GM23338 (cell line): Measurements from ENCODE around the gene TTC27. TPM values are rescaled to one million over a fixed set of nuclear protein-coding genes. Genes with fewer than 3 reads are reported as not detected.
"Not testable (repeated sequence)": the region's sequence is repeated elsewhere in the genome, so short reads cannot be mapped to it uniquely, and the experiment has no call there.

Experiments used
- ATAC-seq: fragments of 200-7000 bp; cut with Tn5 transposase; 3 replicates; pipeline ENCODE4 v1.9.1; 2020
- DNase-seq: peaks from one replicate; pipeline ENCODE4 v3.0.0-alpha.2; 2015; ENCODE audit warnings: low spot score
- H2AFZ ChIP-seq: fragments of 200-600 bp; sonication (generic); 2 replicates; pipeline ENCODE4 v1.8.0; 2016; ENCODE audit warnings: antibody characterized with exemption, mild to moderate bottlenecking, moderate library complexity
- H3F3A ChIP-seq: fragments of 200-600 bp; sonication (generic); replicated peaks from 2 replicates; pipeline ENCODE4 v1.8.0; 2017; ENCODE audit warnings: antibody characterized with exemption, mixed run types, low read depth
- H3K27ac ChIP-seq: fragments of 200-600 bp; sonication (generic); 2 replicates; pipeline ENCODE4 v1.6.1; 2016; ENCODE audit warnings: low read depth
- H3K27me3 ChIP-seq: fragments of 200-600 bp; sonication (generic); 2 replicates; pipeline ENCODE4 v1.8.0; 2016; ENCODE audit warnings: mild to moderate bottlenecking, mixed run types, moderate library complexity; ENCODE audit not compliant: insufficient read depth
- H3K36me3 ChIP-seq: fragments of 200-600 bp; sonication (generic); 2 replicates; pipeline ENCODE4 v1.8.0; 2016; ENCODE audit warnings: mild to moderate bottlenecking; ENCODE audit not compliant: insufficient read depth
- H3K4me1 ChIP-seq: fragments of 200-600 bp; sonication (generic); 2 replicates; pipeline ENCODE4 v1.8.0; 2016; ENCODE audit warnings: mild to moderate bottlenecking, moderate library complexity; ENCODE audit not compliant: insufficient read depth
- H3K4me2 ChIP-seq: fragments of 200-600 bp; sonication (generic); 2 replicates; pipeline ENCODE4 v1.7.1; 2017; ENCODE audit warnings: mixed run types
- H3K4me3 ChIP-seq: fragments of 200-600 bp; sonication (generic); 2 replicates; pipeline ENCODE4 v1.6.1; 2016; ENCODE audit warnings: mixed run types
- H3K79me2 ChIP-seq: fragments of 200-600 bp; sonication (generic); replicated peaks from 2 replicates; pipeline ENCODE4 v1.8.0; 2017; ENCODE audit warnings: mild to moderate bottlenecking; ENCODE audit not compliant: insufficient read depth
- H3K9me2 ChIP-seq: fragments of 200-600 bp; sonication (generic); 2 replicates; pipeline ENCODE4 v1.8.0; 2017; ENCODE audit not compliant: insufficient read depth
- H4K20me1 ChIP-seq: fragments of 200-600 bp; sonication (generic); replicated peaks from 2 replicates; pipeline ENCODE4 v1.8.0; 2017; ENCODE audit warnings: mild to moderate bottlenecking; ENCODE audit not compliant: insufficient read depth
- H3K27ac Mint-ChIP-seq: 2 replicates; pipeline ENCODE4 v1.8.0; 2020; ENCODE audit warnings: inconsistent platforms, mild to moderate bottlenecking, moderate library complexity, mixed read lengths
- H3K27me3 Mint-ChIP-seq: 3 replicates; pipeline ENCODE4 v1.8.0; 2022; ENCODE audit warnings: low read depth, mild to moderate bottlenecking, moderate library complexity, mixed read lengths, inconsistent platforms; ENCODE audit not compliant: insufficient read depth, poor library complexity
- H3K36me3 Mint-ChIP-seq: 3 replicates; pipeline ENCODE4 v1.8.0; 2021; ENCODE audit warnings: low read depth, mild to moderate bottlenecking, inconsistent platforms, moderate library complexity, mixed read lengths
- H3K4me1 Mint-ChIP-seq: 3 replicates; pipeline ENCODE4 v1.8.0; 2020; ENCODE audit warnings: mild to moderate bottlenecking, inconsistent platforms, mixed read lengths
- H3K4me3 Mint-ChIP-seq: 3 replicates; pipeline ENCODE4 v1.8.0; 2021; ENCODE audit warnings: moderate library complexity, mild to moderate bottlenecking, inconsistent platforms, mixed read lengths
- H3K9me3 Mint-ChIP-seq: 3 replicates; pipeline ENCODE4 v1.8.0; 2020; ENCODE audit warnings: moderate library complexity, mild to moderate bottlenecking, inconsistent platforms, mixed read lengths
- JUNB ChIP-seq: IDR thresholded peaks from one replicate; pipeline ENCODE4 v1.6.1; 2016; ENCODE audit warnings: antibody characterized with exemption; ENCODE audit not compliant: unreplicated experiment
- NANOG ChIP-seq: IDR thresholded peaks from 2 replicates; pipeline ENCODE4 v1.6.1; 2016; ENCODE audit warnings: antibody characterized with exemption, borderline replicate concordance
- STAT1 ChIP-seq: IDR thresholded peaks from one replicate; pipeline ENCODE4 v1.6.1; 2016; ENCODE audit warnings: antibody characterized with exemption; ENCODE audit not compliant: unreplicated experiment
- ZNF114 ChIP-seq: fragments of 250-450 bp; sonication (Bioruptor Pico); IDR thresholded peaks from 2 replicates; pipeline ENCODE4 v1.5.0; 2020; ENCODE audit warnings: mild to moderate bottlenecking, moderate library complexity
- ZNF331 ChIP-seq: fragments of 250-450 bp; sonication (Bioruptor Pico); IDR thresholded peaks from 2 replicates; pipeline ENCODE4 v1.5.0; 2020; ENCODE audit warnings: low read depth, mild to moderate bottlenecking, moderate library complexity
- polyA plus RNA-seq: library from polyadenylated mRNA; unstranded; fragments of >200 nt; fragmentation: Nextera tagmentation; extraction: Ambion mirVana; gene quantifications from 2 replicates; pipeline ENCODE4 v1.2.1, GENCODE V29; 2016
- total RNA-seq: library from RNA; depleted of rRNA; stranded (reverse); fragments of >200 nt; shearing (Covaris generic); gene quantifications from 2 replicates; pipeline ENCODE4 v1.2.3, GENCODE V29; 2014
- TF ChIP-seq, protein P1 (sequence below): IDR thresholded peaks from 2 replicates; pipeline ENCODE4 v1.6.1; 2016; ENCODE audit warnings: antibody characterized with exemption
- TF ChIP-seq, protein P2 (sequence below): IDR thresholded peaks from one replicate; pipeline ENCODE4 v1.6.1; 2018; ENCODE audit warnings: antibody characterized with exemption; ENCODE audit not compliant: unreplicated experiment
- TF ChIP-seq, protein P3 (sequence below), 2 experiments: fragments of 200-600 bp in 1 of 2; sonication (generic) in 1 of 2; conservative IDR thresholded peaks; 2 replicates each; pipeline versions ENCODE4 v1.5.1 to v1.6.1; 2016 to 2017; ENCODE audit warnings: antibody characterized with exemption in 2 of 2, low read depth in 2 of 2, mild to moderate bottlenecking in 2 of 2, moderate library complexity in 1 of 2

Gene TTC27
- total and polyA plus RNA-seq, 2 experiments from 2014 or later: 11.8 to 41.3 TPM

DNA sequence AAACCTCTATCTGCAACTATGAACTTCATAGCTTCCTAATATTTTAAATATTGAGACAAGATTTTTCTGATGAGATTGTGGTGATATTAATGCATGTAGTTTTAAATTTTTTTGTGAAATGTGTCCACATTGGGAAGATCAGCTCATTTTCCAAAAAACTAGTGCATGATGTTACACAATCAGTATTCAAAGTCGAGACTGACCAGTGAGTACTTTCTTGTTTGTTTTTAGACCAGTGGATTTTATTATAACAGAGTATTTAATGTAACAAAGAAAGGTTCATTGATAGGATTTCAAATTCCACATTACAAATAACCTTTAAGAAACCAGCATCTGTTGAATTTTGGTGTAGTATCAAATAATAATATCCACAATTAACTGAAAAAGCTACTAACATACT lies 99.3 kb downstream of the TTC27 start:
- H3K27me3 Mint-ChIP-seq: peaks cover 4% of the 10 kb centered on the region
- H3K9me3 Mint-ChIP-seq: peaks cover 14% of the 10 kb centered on the region
- no peaks in the 10 kb centered on the region for H3K27me3 ChIP-seq
- H3K4me1 ChIP-seq: peaks cover 6% of the 10 kb centered on the region; the same call in 1 of the 2 replicates
- no peak overlapping the region for H3K4me2 ChIP-seq
- H3K27ac ChIP-seq: no peak overlapping the region
- H3K4me1 Mint-ChIP-seq: peaks cover 13% of the 10 kb centered on the region
- H3K79me2 ChIP-seq: no peaks in the 10 kb centered on the region
- H4K20me1 ChIP-seq: no peaks in the 10 kb centered on the region
- H3K36me3 ChIP-seq: no peaks in the 10 kb centered on the region
- no peak overlapping the region for H3K4me3 Mint-ChIP-seq
- ATAC-seq (no peak), DNase-seq (no peak)
- peaks cover 4% of the 10 kb centered on the region; the same call in 1 of the 2 replicates for H3K9me2 ChIP-seq
- peaks cover 27% of the 10 kb centered on the region for H3K36me3 Mint-ChIP-seq
- H2AFZ ChIP-seq: no peak overlapping the region
- H3F3A ChIP-seq: no peaks in the 10 kb centered on the region
- H3K27ac Mint-ChIP-seq: no peak overlapping the region
- TF ChIP-seq, protein P1, sequence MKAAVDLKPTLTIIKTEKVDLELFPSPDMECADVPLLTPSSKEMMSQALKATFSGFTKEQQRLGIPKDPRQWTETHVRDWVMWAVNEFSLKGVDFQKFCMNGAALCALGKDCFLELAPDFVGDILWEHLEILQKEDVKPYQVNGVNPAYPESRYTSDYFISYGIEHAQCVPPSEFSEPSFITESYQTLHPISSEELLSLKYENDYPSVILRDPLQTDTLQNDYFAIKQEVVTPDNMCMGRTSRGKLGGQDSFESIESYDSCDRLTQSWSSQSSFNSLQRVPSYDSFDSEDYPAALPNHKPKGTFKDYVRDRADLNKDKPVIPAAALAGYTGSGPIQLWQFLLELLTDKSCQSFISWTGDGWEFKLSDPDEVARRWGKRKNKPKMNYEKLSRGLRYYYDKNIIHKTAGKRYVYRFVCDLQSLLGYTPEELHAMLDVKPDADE: no peak
- no peak for TF ChIP-seq JUNB
- TF ChIP-seq, protein P2, sequence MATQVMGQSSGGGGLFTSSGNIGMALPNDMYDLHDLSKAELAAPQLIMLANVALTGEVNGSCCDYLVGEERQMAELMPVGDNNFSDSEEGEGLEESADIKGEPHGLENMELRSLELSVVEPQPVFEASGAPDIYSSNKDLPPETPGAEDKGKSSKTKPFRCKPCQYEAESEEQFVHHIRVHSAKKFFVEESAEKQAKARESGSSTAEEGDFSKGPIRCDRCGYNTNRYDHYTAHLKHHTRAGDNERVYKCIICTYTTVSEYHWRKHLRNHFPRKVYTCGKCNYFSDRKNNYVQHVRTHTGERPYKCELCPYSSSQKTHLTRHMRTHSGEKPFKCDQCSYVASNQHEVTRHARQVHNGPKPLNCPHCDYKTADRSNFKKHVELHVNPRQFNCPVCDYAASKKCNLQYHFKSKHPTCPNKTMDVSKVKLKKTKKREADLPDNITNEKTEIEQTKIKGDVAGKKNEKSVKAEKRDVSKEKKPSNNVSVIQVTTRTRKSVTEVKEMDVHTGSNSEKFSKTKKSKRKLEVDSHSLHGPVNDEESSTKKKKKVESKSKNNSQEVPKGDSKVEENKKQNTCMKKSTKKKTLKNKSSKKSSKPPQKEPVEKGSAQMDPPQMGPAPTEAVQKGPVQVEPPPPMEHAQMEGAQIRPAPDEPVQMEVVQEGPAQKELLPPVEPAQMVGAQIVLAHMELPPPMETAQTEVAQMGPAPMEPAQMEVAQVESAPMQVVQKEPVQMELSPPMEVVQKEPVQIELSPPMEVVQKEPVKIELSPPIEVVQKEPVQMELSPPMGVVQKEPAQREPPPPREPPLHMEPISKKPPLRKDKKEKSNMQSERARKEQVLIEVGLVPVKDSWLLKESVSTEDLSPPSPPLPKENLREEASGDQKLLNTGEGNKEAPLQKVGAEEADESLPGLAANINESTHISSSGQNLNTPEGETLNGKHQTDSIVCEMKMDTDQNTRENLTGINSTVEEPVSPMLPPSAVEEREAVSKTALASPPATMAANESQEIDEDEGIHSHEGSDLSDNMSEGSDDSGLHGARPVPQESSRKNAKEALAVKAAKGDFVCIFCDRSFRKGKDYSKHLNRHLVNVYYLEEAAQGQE: no peak
- TF ChIP-seq ZNF331 (CRISPR knock-in tag): no peak
- TF ChIP-seq, protein P3, sequence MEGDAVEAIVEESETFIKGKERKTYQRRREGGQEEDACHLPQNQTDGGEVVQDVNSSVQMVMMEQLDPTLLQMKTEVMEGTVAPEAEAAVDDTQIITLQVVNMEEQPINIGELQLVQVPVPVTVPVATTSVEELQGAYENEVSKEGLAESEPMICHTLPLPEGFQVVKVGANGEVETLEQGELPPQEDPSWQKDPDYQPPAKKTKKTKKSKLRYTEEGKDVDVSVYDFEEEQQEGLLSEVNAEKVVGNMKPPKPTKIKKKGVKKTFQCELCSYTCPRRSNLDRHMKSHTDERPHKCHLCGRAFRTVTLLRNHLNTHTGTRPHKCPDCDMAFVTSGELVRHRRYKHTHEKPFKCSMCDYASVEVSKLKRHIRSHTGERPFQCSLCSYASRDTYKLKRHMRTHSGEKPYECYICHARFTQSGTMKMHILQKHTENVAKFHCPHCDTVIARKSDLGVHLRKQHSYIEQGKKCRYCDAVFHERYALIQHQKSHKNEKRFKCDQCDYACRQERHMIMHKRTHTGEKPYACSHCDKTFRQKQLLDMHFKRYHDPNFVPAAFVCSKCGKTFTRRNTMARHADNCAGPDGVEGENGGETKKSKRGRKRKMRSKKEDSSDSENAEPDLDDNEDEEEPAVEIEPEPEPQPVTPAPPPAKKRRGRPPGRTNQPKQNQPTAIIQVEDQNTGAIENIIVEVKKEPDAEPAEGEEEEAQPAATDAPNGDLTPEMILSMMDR (conservative IDR thresholded peaks at IDR 0.05; ENCODE audit: low read depth in 2 of 2): no peak
- no peak for TF ChIP-seq ZNF114 (CRISPR knock-in tag)
- TF ChIP-seq STAT1: no peak
- no peak for TF ChIP-seq NANOG
- no peak overlapping the region for H3K4me3 ChIP-seq

DNA sequence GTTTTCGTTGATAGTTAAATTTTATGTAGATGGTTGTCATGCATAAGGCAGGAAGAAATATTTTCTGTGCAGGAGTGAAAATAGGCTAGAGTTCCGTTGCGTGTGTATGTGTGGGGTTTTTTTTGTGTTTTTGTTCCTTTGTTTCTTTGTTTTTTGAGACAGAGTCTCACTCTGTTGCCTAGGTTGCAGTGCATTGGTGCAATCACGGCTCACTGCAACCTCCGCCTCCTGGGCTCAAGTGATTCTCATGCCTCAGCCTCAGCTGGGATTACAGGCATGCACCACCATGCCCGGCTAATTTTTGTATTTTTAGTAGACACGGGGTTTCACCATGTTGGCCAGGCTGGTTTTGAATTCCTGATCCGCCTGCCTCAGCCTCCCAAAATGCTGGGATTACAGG lies 103.1 kb downstream of the TTC27 start:
- H3K36me3 ChIP-seq, H2AFZ ChIP-seq, H3K27ac ChIP-seq, H3K9me2 ChIP-seq, H3K4me3 Mint-ChIP-seq, H3F3A ChIP-seq, H3K4me3 ChIP-seq, H3K27me3 ChIP-seq, ATAC-seq, H3K79me2 ChIP-seq, H3K4me1 ChIP-seq, H4K20me1 ChIP-seq, DNase-seq, H3K27me3 Mint-ChIP-seq, H3K4me2 ChIP-seq: not testable (repeated sequence)
- Mint-ChIP-seq H3K9me3 (peaks cover 11% of the 10 kb centered on the region; the same call in 2 of the 3 replicates), H3K36me3 (peaks cover 11% of the 10 kb centered on the region), H3K4me1 (peaks cover 13% of the 10 kb centered on the region), H3K27ac (peak overlapping the region; percentile 79)
